Esophagus squamous epithelium (tissue), 4 donors: ENCODE data around the gene CORO1C.

Experiments used
- POLR2A ChIP-seq, 4 donors: fragments of 450-650 bp; IDR thresholded peaks; one replicate each; pipeline ENCODE4 v1.6.1; 2017; ENCODE audit warnings: antibody characterized with exemption in 4 of 4, mild to moderate bottlenecking in 4 of 4, moderate library complexity in 3 of 4
- TF ChIP-seq, protein P1 (sequence below), 6 experiments: fragments of 450-650 bp in 4 of 6; fragments of 200-600 bp in 2 of 6; sonication (generic) in 2 of 6; IDR thresholded peaks; one replicate each; pipeline ENCODE4 v1.5.1; 2016 to 2019; ENCODE audit warnings: antibody characterized with exemption in 6 of 6, mild to moderate bottlenecking in 4 of 6, moderate library complexity in 4 of 6

DNA sequence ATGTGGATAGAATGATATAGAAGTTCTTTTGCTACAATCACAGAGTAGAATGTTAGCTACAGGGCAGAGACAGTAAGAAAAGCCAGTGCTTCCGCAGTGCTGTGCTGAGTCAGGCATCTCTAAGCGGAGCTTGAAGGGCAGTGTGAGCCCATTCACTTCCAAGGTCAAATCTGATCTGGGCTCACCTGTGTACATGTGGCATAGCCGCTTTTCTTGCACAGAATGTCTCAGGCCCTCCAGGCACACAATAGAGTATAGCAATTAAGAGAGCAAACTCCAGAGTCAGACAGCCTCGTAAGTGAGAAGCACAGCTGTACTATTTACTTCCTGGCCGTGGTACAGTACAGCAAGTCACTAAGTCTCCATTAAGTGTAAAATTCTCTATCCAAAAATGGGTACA lies 26.8 kb downstream of the CORO1C start:
- TF ChIP-seq, protein P1, sequence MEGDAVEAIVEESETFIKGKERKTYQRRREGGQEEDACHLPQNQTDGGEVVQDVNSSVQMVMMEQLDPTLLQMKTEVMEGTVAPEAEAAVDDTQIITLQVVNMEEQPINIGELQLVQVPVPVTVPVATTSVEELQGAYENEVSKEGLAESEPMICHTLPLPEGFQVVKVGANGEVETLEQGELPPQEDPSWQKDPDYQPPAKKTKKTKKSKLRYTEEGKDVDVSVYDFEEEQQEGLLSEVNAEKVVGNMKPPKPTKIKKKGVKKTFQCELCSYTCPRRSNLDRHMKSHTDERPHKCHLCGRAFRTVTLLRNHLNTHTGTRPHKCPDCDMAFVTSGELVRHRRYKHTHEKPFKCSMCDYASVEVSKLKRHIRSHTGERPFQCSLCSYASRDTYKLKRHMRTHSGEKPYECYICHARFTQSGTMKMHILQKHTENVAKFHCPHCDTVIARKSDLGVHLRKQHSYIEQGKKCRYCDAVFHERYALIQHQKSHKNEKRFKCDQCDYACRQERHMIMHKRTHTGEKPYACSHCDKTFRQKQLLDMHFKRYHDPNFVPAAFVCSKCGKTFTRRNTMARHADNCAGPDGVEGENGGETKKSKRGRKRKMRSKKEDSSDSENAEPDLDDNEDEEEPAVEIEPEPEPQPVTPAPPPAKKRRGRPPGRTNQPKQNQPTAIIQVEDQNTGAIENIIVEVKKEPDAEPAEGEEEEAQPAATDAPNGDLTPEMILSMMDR (IDR thresholded peaks at IDR 0.05): no peak
- no peak for TF ChIP-seq POLR2A (IDR thresholded peaks at IDR 0.05)
